ENCODE data around the gene GALNTL6.
"Not testable (repeated sequence)": the region's sequence is repeated elsewhere in the genome, so short reads cannot be mapped to it uniquely, and the experiment has no call there.

GALNTL6 gene

GRCh38 chr4:172412851-172413580 is 599.8 kb downstream of the GALNTL6 start:
- no peak for DNase-seq

- not testable (repeated sequence) for DNase-seq
These were observed 615.8 kb downstream of the GALNTL6 start for GRCh38 chr4:172428979-172429378.

DNA sequence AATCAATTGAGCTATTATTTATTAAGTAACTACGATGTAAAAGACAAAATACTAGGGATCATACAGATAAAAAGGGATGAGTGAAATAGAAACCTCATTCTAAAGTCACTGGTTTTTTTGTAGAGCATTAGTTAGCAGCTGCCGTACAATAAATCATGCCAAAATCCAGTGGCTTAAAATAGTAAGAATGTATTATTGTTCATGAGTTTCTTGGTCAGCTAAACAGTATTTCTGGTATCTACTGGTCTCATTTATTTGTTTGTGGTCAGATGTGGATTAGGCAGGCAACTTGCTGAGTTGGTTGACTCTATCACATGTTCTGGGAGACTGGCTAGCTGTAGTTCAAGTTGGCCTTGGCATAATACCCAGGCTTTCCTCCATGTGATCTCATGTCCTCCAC is 667.3 kb downstream of the GALNTL6 start:
- DNase-seq: no peak

GRCh38 chr4:172481802-172482508 is 668.8 kb downstream of the GALNTL6 start:
- no peak for DNase-seq

GRCh38 chr4:172485007-172485406 is 671.8 kb downstream of the GALNTL6 start:
- no peak for DNase-seq

GRCh38 chr4:172486531-172486930 is 673.3 kb downstream of the GALNTL6 start:
- no peak for DNase-seq

GRCh38 chr4:172489861-172490260 is 676.7 kb downstream of the GALNTL6 start:
- DNase-seq: no peak

DNA sequence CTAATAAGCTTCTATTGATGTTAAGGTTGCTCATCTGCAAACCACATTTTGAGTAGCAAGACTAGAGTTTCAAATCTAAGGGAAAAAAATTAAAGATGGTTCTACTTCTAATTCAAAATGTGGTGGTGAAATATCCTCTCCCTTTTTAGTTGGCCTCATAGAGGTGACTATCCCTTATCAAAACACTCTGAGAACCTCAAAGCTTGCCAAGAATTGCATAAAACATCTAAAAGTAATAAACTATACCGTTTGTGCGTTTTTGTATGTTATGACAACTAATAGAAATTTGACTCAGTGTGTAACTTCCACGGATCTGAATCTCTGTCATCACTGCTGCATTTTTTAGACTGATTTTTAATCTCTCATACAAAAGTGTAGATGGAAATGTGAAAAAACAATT is 682.6 kb downstream of the GALNTL6 start:
- no peak for DNase-seq

GRCh38 chr4:172497321-172497720 is 684.1 kb downstream of the GALNTL6 start:
- DNase-seq: no peak

DNA sequence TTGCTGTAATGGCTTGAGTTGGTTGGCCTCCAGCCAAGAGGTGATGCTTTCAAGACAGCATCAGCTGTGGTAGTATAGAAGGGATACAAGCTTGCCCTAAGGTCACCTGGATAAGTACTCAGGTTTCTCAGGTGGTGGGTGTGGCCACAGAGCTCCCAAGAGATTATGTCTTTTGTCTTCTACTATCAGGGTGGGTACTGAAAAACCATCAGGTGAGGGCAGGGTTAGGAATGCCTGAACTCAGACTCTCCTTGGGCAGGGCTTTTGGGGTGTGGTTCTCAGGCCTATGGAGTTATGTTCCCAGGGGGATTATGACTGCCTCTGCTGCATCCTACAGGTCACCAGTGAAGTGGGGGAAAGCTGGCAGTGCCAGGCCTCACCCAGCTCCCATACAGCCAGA is 700.8 kb downstream of the GALNTL6 start:
- no peak for DNase-seq

DNA sequence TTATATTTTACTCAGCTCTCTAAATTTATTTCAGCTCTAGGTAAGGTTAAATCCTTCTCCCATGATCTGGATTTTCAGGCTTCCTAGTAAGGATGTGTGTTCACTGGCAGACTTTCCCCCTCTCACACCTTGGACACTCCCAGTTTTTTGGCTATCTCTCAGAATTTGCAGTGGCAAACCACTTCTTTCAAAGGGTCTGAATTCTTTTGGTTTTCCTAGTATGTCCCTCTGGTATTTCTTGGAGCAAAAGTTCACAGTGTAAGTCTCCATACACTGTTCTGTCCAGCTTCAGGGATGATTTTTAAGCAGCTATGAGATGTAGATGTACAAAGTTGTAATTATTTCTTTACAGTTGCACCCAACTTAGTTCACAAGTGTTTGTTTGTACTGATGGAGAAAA is 701.6 kb downstream of the GALNTL6 start:
- no peak for DNase-seq

- DNase-seq: no peak
These were observed 702.2 kb downstream of the GALNTL6 start for GRCh38 chr4:172515266-172515879.

- DNase-seq: no peak
These were observed 704.2 kb downstream of the GALNTL6 start for GRCh38 chr4:172517391-172517790.

- no peak for DNase-seq
These were observed 708.0 kb downstream of the GALNTL6 start for GRCh38 chr4:172521248-172521647.

DNA sequence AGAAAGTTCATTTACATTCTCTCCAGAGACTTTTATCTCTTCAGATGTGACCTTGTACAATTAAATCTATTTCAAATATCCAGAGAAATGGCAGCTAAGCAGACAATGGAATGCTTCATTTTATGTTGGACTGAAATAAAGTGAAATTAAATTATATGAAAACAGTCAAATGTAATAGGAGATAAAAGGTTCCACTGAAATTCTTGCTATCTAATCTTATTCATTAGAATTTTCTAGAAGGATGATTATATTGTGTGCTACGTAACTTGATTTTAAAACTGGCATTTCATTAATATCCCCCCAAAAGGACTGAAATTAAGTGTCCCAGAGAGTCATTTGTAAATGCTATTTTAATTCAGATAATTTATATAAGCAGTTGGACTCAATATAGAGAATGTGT is 708.5 kb downstream of the GALNTL6 start:
- no peak for DNase-seq

DNA sequence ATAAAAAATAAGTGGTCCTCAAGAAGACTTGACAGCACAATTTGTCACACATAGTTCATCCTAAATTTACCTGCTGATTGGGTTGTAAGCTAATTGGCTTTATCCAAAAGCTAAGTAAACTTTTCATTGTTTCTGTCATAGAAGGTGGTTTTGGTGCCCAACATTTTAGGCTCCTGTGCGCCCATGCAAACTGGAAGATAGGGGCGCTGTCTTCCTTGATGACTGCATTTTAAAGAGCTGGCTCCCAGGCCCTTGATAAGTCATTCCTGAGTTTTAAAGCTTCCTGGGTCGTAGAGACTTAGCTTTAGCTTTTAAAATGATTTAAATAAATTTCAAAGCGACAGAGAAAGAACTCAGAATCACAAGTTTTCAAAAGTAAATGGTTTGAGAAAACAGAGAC is 730.0 kb downstream of the GALNTL6 start:
- no peak for DNase-seq

GRCh38 chr4:172546782-172547181 is 733.6 kb downstream of the GALNTL6 start:
- no peak for DNase-seq

- no peak for DNase-seq
These were observed 734.5 kb downstream of the GALNTL6 start for GRCh38 chr4:172547724-172548123.

GRCh38 chr4:172553216-172553615 is 740.0 kb downstream of the GALNTL6 start:
- no peak for DNase-seq

- DNase-seq: no peak
These were observed 741.4 kb downstream of the GALNTL6 start for GRCh38 chr4:172554588-172554987.

DNA sequence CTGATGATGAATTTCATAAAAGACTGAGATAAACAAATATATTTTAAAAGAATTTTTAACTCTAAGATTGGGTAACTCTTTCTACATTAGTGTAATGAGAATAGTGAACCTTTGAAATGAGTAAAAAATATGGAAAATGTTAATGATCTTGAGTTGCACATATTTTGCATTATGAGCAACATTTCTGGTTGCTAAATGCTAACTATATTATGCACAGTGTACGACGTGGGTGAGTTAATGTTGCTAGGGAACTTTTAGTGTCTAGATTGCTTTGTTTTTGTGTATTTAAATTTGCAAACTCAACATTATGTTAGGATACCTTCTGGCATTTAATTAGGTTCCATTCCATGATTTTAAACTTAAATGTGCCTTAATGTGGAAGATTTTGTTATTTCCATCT is 742.5 kb downstream of the GALNTL6 start:
- DNase-seq: no peak

GRCh38 chr4:172573899-172574298 is 760.7 kb downstream of the GALNTL6 start:
- DNase-seq: peak in 1 of 2 donors; percentile 5

DNA sequence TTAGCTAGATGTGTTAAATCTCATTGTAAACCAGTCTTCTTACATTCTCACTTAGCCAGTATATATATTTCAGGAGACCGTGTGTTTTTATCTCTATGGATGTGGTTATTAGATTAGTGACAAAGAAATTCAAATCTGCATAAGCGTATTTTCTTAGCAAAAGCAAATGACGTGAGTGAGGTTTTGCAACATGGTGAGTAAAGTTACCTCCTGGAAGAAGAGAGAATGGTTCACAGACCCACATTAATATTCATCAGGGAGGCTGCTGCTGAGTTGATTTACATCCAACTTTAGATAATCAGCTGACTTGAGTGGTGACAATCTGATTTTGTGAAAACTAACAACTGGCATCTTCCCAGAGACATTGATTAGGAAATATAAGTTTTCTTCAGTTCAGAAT is 765.5 kb downstream of the GALNTL6 start:
- DNase-seq: no peak

GRCh38 chr4:172584816-172585215 is 771.6 kb downstream of the GALNTL6 start:
- DNase-seq: no peak
